Stimulated activated CD8-positive, alpha-beta memory T cell treated with anti-CD3 and anti-CD28 coated beads, Interleukin-15, amount 100 ng/mL, for 48 hours (primary cell): ENCODE results near the gene IL16.

Experiments
- DNase-seq, 2 donors: peaks; one replicate each; pipeline ENCODE4 v3.0.0-alpha.2; 2020; ENCODE audit warnings: low read depth in 2 of 2

The IL16 gene

GRCh38 chr15:81255958-81256320, 59.3 kb downstream of the IL16 start:
- DNase-seq = no peak

DNA sequence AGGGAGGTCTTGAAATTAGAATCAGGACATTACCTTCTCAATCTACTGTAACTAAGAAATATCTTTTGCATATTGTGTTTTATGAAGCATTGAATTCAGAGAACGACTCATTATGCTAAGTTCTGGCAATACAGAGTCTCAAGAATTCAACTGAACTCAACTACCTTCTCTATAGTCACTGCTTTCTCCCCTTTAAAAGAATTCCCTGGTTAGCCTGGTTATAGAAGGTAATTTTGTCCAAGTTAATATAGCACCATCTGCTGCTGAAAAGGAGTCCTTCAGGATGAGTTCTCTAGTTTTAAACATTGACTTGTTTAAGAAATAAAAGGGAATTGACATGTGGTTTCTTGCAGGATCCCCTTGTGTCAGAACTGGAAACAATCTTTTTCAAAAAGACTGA, 60.2 kb downstream of the IL16 start:
- DNase-seq = no peak

DNA sequence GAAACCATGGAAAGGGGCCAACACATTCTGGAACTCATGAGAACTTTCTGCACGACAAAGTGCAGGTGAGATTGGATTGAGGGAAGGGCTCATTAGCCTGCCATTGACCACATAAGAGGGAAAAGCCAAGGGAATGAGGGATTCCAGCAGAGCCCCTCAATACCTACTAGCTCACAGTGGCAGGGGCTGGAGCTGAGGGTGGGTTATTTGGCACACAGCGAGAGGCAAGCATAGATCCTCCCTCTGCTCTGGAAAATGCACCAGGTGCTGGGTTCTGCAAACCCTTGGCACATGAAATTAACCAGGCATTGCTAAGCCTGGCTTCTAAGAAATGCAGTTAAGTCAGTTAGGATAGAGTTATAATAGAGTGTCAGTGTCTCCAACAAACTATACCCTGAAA, 60.8 kb downstream of the IL16 start:
- no peak for DNase-seq

DNA sequence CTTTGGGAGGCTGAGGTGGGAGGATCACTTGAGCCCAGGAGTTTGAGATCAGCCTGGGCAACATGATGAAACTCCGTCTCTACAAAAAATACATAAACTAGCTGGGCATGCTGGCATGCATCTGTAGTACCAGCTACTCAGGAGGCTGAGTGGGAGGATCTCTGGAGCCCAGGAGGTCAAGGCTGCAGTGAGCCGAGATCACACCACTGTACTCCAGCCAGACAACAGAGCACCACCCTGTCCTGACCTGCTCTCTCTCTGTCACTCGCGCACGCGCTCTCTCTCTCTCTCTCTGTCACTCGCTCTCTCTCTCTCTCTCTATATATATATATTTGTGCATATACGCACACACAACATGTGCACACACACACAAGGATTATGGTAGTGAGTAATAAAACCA, 61.8 kb downstream of the IL16 start:
- DNase-seq = no peak

DNA sequence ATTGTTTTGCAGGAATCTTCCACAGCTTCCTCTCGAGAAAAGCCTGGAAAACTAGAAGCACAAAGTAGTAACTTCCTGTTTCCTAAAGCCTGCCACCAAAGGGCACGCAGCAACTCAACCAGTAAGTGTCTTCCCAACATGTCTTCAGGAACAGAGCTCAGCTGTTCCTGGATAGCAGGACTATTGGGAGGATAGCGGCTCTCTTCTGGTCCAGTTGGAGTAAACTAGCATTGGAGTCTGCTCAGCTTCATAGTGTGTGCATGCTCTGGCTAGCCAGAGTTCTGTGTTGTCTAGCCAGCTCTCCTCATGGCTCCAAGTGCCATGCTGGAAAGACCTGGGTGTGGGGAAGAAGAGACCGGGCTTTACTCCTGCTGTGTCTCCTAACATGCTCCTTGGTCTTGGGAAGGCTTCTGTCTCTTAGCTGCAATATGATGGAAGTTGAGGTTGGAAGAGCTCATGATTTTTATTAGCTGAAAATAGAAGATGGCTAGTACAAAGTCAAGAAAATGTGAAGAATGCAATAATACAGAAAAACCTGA, 63.1 kb downstream of the IL16 start:
- DNase-seq = no peak

GRCh38 chr15:81261172-81261811, 64.6 kb downstream of the IL16 start:
- no peak for DNase-seq

DNA sequence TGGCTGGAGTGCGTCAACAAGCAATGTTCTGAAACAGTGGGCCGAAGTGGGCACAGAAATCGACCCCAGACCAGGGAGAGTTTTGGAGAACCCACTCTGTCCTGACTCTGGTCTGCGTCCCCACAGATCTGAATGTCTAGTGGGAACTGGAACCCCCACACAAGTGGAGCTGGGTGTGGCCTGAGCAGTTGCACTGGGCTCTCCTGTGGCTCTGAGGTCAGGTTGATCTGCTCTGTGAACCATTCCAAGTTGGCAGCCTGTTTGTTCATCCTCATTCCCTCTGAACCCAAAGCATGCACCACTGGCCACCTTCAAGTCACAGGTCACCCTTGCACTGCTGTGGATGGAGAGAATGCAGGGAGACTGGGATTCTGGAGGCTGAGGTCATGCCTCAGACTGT, 66.8 kb downstream of the IL16 start:
- no peak for DNase-seq

DNA sequence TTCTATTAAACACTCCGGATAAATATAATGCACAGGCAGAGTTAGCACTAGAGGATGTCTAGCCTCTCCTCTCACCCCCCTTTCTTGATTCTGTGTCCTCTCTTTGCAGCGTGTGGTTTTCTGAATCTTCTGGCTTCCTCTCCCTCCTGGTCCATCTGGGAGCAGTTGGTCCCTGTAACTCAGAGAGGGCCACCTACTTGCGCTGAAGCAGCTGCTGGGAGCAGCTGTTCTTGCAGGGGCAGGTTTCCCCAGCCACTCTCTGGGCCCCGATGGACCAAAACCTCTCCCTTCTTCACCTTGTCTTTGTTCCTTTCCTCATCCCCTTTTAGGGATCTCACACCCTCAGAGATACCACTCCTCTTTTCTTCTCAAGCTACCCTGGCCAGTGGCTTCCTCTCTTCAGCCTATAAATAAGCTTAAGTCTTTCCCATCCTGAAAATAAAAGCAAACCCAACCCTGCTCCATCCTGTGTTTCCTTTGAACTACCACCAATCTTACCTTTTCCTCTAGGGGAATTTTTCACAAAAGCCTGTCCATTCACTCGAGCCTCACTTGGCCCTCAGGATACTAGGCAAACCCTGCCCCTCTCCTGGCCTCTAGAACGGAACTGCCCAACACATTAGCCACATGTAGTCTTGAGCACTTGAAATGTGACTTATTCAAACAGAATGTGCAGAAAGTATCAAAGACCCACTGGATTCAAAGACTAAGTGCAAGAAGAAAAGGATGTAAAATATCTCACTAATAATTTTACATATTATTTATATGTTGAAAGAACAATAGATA, 67.6 kb downstream of the IL16 start:
- DNase-seq = no peak

DNA sequence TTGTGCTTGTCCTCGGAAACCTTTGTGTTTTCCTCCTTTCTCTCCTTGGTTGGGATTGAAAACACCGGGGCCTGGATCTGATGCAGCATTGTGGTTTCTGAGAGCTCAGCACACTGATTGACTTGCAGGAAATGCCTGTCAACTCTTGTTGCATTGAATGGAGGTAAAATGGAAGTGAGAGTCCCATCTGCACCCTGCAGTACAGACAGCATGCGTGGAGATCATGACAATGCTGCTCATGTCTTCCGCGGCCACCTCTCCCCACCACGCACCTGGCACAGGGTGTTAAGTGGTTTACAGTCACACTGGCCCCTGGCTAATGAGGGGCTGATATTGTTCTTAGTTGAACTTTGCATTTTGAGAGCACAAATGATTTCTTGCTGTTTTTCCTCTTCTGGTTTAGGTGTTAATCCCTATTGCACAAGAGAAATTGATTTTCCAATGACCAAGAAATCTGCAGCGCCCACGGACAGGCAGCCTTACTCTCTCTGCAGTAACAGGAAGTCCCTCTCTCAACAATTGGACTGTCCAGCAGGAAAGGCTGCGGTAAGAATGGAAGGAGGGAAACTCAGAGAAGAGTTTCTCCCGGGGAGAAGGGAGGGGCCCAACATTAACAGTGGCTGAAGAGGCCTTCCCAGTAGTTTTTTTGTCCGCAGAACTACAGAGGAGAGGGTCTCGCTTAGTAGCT, 68.7 kb downstream of the IL16 start:
- DNase-seq = no peak

- DNase-seq = peak; percentile 68 to 69
Measured at GRCh38 chr15:81265944-81266775, 69.5 kb downstream of the IL16 start.

DNA sequence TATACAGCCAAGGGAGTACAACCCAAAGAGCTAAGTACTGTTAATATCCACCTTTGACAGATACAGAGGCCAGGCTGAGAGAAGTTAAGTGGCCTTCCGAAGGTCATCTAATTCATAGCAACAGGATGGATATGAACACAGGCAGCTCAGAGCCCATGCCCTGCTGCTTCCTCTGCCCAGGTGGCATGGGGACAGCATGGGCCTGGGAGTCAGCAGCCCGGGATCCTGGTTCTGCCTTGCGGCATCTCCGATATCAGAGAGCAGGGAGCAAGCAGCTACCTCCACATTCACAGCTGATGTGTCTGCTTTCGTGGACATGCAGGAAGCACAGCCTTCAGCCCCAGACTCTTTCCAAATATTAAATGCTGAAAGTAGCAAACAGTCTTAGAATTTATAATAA, 71.7 kb downstream of the IL16 start:
- no peak for DNase-seq

- no peak for DNase-seq
Measured at GRCh38 chr15:81268881-81269601, 72.4 kb downstream of the IL16 start.

GRCh38 chr15:81270188-81270587, 73.5 kb downstream of the IL16 start:
- DNase-seq = no peak

DNA sequence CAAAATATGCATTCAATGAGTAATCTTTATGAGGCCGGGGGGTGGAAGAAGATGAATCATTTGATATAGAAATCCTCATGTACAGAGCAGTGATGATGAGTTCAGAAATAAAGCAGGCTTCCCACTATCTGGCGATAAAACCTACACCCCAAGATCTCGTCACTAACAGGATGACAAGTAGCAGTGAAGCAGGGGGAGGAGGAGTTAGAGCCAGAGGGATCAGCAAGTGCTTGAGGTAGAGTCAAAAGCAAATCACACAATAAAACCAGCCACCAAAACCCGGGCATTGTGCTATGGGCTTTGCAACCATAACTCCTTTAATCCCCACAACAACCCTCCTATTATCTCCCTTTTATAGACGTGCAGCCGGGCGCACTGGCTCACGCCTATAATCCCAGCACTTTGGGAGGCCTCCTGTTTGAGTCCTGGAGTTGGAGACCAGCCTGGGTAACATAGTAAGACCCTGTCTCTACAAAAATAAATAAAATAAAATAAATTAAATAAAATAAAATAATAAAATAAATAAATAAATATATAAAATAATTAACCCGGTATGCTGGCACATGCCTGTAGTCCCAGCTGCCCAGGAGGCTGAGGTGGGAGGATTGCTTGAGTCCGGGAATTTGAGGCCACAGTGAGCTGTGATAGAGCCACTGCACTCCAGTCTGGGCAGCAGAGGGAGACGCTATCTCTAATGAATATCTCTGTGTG, 74.3 kb downstream of the IL16 start:
- DNase-seq = no peak

DNA sequence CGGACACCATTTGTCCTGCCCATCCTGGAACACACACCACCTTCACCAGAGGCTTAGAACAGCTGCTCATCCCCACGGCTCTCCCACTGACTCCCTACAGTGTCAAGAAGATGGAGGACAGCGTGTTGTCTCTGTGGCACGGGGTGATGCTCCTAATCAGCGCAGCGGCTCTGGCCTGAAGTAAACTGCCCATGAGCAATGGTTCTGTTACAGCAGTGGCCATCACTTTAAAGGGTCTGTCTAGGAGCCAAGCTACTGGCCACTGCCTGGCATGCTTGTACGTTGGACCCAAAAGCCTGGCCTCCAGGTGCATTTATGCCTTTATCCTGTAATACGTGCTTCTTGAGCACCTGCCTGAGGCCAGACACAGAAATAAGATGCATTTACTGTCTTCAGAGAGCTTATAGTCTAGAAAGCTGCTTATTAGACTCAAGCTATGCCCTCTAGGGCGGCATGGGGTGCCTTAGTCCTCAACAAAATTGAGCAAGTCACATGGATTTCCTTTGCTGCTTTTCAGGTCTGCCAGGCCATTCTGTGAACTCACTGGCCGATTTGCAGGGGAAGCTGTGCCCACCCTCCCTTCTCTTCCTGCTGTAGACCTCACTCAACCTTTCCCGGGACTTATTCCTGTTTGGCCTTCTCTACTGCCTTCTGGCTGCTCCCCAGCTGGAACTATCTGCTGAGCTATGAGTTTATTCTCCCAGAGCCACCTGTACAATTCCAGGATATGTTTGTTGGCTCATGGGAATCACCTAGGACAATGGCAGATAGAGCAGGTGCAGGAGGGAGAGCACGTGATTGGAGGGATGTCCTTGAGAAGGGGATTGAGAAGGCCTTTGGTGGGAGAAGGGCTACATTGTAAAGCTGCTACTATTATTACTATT, 75.3 kb downstream of the IL16 start:
- no peak for DNase-seq

GRCh38 chr15:81273200-81273599, 76.5 kb downstream of the IL16 start:
- DNase-seq = no peak

- DNase-seq = no peak
Measured at GRCh38 chr15:81273855-81274254, 77.2 kb downstream of the IL16 start.

- DNase-seq = no peak
Measured at GRCh38 chr15:81274255-81274654, 77.6 kb downstream of the IL16 start.

DNA sequence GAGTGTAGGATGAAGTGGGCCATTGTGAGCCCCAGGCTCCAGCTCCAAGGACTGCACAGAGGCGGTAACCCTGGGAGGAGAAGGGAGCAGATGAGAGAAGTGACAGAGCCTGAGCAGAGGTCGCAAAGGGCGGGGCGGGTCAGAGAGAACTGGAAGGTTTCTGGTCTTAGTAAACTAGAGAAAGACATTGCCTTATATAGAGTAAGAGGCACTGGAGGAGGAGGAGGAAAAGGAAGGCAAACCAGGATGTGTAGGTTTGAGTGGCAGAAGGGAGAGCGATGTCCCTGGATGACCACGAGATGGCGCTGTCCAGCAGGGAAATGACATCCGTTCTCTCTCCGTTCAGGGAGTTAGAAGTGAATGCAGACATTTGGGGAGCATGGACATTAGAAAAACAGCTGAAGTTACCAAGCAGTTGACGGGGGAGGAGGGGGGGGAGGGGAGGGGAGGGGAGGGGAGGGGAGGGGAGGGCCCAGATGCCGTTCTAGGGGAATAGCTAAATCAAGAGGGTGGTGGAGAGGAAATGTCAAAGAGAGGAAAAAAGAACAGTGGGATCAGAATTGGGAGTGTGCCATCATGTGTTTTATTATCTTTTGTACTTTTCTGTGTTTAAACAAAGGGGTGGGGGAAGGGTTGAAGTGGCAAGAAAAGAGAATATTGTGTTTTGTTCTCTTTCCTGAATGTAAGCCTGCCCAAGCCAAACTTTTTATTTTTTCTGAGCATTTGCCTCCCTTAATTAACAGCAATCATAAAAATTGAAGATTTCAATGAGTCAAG, 78.4 kb downstream of the IL16 start:
- DNase-seq = peak; percentile 57 to 64
